ENCODE measurements around the gene GH1.

Gene GH1

GRCh38 chr17:63944736-63945499 is 26.3 kb upstream of the GH1 start:
- DNase-seq, result no peak

GRCh38 chr17:63943745-63944144 is 25.1 kb upstream of the GH1 start:
- DNase-seq, result no peak

DNA sequence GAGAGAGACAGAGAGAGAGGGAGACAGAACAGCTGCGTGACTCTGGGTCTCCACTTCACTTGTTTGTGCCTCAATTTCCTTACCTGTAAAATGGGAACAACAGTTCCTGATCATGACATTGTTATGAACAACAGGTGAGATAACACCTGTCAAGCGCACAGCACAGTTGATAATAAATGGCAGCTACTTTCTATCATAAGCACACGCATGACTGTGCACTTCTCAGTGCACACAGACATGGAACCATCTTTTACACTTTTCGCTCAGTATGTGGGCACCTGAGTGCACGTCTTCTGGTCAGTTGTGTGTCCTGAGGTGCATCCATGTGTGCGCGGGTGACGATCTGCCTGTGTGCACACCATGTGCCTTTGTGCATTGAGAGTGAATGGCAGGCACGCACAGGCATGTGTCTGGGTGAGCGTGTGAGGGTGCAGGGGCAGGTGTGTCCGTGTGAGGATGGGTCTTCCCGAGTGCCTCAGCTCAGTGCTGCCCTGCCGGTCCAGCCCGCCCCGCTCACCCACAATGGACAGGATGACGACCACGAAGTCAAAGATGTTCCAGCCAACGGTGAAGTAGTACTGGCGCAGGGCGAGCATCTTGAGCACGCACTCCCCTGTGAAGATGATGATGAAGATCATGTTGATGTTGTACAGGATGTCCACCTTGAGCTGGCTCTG is 23.8 kb upstream of the GH1 start:
- DNase-seq, result no peak

- DNase-seq, result no peak
Observed at GRCh38 chr17:63941751-63942150, 23.1 kb upstream of the GH1 start.

DNA sequence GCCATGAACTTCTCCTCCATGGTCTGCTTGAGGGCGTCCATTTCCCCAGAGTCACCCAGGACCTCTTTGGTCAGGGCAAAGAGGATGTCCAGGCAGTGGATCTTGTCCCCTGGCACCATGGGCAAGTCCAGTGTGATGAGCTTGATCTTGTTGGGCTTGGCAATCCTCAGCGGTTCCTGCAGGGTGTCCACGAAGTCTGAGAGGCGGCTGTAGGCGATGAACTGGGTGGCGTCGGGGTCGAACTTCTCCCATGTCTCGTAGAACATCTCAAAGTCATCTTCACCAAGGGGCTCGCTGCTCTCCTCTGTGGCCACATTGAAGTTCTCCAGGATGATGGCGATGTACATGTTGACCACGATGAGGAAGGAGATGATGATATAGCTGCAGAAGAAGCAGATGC is 22.5 kb upstream of the GH1 start:
- DNase-seq, result no peak

DNA sequence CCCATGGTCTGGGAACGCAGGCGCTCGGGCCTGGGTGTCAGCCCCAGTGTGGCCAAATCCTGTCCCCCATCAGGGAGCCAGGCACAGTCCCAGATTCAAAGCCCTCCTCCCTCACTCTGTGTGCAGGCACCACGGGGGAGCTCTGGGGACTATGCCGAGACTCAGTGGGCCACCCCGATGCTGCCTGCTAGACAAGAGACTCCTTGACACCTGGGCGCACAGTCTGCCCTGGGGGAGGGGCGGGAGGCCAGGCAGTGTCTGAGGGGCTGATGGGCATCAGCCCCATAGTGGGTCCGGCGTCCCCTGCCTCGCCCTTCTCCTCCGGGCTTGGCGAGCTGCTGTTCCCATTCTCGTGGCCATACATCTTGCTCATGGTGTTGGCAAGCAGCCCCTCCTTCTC is 21.9 kb upstream of the GH1 start:
- DNase-seq, result no peak

DNA sequence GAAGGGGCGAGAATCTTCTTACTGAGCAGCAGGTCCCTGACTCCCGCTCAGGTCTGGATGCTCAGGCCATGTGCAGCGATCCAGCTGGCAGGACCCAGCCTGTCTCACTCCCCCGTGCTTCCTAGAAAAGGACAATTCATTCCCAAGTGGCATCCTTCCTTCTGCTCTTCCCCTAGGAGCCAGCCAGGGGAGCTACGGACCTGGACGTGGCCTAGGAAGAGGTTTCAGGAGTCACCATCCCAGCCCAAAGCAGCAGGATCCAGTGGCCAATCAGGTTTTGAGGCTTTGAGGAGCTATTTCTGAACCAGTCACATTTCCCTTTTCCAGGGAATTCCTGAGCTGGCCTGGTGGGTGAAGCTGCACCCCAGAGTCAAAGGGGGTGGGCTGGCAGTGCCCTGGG is 21.2 kb upstream of the GH1 start:
- no peak for DNase-seq

- DNase-seq, result no peak
Observed at GRCh38 chr17:63939401-63939800, 20.8 kb upstream of the GH1 start.

DNA sequence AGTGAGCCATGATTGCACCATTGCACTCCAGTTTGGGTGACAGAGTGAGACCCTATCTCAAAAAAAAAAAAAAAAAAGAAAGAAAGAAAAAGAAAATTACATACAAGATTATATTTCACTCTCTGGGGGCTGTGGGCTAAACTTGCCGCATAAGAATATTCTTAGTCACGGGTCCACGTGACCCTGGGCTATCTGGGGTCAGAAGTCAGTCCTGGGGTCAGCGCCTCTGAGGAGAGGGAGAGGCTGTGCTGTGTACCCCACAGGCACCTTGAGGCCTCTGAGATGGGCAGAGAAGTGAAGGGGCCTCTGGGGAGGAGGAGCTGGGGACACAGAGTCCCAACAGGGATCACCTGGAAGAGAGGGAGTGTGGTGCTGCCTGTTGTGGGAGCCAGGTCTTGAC is 19.3 kb upstream of the GH1 start:
- no peak for DNase-seq

- DNase-seq, result no peak
Observed at GRCh38 chr17:63937319-63937718, 18.7 kb upstream of the GH1 start.

DNA sequence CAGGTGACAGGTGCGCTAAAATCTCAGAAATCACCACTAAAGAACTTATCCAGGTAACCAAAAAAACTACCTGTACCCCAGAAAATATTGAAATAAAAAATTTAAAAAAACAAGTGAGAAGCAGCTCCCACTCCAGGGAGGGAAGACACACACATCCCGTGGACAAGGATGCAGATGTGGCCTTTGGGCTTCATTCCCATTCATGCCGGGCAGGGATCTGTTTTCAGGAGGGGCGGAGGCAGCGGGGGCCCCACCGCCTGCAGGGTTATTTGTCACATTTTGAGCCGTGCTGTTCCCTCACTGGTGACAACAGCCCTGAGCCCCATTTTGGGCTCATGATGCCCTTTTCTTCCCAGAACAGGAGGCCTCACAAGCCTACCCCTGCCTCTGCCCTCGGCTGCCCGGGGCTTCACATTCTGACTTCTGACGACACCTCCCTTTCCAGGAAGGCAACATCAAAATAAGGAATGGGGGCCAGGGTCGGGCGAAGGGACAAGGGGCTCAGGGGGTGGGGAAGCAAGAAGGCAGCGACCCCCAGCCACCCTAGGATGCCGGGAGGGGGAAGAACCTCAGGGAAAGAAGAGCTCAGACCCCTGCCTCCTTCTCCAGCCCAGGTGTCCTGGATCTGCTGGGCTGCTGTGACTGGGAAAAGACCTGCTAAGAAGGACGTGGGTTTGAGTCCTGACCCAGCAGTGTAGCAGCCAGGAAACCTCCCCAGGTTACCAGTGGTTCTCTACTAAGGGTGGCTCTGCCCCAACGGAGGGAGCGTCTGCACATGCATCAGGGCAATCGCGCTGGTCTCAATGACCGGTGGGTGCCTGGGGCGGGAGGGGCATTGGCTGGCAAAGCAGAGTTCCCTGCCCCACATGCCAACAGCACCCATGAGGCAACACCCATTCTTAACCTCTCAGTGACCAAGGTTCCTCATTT is 15.8 kb upstream of the GH1 start:
- no peak for DNase-seq

DNA sequence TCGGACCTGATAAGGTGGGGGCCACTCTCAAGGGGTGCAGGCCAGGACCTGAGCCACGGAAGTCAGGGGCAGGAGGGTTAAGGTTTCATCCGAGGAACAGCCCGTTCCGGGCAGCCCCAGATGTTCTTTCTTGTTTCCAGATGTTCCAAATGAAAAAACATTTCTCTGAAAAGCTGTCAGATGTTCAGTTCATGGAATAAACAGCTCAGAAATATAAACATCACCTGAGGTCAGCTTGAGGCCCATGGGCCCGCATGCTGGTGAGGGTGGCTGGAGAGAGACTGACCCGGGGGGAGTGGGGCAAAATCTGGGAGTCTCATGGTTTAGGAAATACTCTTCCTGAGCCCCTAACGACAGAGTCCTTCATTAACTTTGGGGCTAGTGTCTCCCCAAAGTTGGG is 15.0 kb upstream of the GH1 start:
- DNase-seq, result no peak

DNA sequence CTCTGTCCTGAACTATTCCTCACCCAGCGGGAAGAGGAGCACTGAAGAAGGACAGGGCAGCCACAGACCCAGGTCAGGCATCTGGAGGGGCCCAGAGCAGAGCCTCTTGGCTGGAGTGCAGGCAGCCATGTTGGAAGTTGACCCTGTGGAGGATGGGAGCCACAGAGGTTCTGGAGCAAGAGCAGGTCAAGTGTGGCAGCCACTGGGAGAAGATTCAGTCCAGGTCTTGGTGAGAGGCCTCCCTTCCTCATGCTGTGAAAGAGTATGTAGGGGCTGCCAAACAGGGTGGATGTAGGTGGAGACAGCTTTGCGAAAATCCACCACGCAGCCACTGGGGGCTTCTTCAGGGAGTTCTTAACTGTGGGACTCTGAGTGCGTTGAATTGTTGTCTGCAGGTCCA is 14.1 kb upstream of the GH1 start:
- no peak for DNase-seq

DNA sequence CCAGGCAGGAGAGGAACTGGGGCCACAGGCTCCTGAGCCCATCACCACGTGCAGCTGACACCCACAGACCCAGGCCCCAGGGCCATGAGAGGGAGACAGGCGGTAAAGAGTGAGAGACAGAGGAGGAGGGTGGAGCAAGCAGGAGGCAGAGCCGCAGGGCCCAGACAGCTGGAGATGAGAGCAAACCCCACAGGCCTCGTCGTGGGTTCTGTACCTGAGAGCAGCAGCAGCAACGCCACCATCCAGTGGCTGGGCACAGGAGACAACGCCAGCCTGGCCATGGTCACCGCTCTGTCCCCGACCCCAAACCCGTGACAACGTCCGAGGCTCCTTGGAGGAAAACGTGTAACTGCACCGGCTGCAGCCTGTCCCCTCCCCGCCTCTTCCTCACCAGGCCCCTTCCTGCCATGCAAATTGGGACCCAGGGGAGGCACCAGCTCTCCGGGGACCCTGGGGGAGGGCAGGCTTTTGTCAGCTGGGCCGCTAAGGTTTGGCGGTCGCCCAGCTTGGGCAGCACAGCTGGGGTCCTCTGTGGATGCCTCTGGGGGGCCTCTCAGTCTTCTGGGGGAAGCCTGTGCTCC is 13.4 kb upstream of the GH1 start, which contains the start of gene CD79B:
TSS of gene CD79B (minus strand) at position 351 of the 581 bp plus-strand sequence. CDS start at position 281, 70 bp downstream.
- DNase-seq, result no peak

GRCh38 chr17:63930951-63931575 is 12.4 kb upstream of the GH1 start:
- peak; percentile 40 for DNase-seq

DNA sequence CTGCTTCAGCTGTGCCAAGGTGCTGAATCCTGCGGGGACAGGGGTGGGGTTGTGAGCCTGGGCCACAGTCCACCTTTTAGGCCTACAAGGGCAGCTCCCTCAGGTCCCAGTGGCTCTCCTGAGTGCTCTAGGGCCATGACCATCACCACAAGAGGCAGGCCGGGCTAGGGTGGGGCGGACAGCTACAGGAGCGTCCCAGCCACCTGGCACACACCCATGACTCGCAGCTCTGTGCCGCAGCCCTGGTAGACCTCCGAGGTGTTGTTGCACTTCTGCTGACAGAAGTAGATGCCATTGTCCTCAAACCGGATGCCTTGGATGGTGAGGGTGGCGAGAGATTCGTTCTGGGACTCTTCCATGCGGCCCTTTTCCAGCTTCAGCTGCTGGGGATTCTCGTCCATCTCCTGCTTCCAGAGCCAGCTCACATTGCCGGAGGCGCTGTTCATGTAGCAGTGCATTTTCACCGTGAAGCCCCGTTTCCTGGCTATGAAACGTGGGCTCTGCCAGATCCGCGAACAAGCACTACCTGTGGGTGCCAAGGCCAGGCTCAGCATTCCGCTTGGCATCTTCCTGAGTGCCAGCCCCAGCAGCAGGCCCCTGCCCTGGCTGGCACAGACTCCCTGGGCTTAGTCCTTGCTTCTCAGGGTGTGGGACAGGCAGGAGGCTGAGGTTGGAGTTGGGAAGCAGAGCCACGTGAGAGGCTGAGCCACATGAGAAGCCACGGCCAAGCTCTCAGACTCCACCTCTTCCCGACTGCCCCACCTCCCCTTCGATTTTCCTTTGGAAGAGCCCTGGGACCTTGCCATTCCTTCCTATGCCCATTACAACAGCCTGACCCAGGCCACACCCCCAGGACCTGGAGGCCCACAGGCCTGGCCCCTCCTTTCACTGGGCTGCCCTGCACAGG is 11.5 kb upstream of the GH1 start:
- DNase-seq, result no peak

DNA sequence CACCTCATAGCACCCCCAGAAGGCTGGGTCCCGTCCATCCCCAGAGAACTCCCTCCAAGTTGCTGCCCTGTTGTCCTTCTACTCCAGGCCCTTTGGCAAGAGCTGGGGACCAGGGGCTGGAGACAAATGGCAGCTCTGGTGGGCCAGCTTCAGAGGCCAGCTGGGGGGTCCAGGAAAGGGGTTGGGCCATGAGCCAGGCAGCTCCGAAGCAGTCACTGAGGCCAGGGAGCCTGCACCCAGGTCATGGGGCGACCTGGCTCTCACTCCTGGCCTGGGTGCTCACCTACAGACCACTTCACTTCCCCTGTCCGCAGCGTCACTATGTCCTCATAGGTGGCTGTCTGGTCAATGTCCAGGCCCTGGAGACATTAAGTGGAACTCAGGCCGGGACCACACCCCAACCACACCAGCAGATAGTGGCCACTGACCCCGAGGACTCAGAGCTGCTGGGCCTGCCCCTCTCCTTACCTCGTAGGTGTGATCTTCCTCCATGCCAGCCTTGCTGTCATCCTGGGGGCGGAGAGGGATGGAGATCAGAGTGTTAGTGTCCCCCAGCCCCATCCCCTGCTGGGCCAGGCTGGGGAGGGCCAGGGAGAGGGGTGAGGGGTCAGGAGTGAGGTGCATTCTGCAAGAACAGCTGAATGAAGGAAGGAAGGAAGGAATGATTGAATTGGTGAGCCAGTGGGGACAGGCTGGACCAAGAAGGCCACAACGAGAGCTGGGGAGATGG is 10.5 kb upstream of the GH1 start:
- no peak for DNase-seq

GRCh38 chr17:63928172-63928666 is 9.6 kb upstream of the GH1 start:
- no peak for DNase-seq

GRCh38 chr17:63927464-63928171 is 9.0 kb upstream of the GH1 start:
- DNase-seq, result no peak

DNA sequence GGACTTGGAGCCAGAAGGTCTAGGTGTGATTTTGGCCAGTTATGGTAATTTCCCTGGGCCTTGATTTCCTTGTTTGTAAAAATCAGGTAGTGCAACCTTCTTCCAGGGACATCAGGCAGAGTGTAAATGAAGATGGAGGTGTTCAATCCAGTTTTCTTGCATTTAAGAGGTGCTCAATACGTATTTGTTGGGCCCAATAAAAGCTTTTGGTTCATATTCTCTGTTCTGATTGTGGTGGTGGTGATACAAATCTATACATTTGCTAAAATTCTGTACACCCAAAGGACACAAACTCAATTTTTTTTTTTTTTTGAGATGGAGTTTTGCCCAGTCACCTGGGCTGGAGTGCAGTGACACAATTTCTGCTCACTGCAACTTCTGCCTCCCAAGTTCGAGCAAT is 7.5 kb upstream of the GH1 start:
- DNase-seq, result no peak
